GM23338 (cell line): ENCODE results near the gene MAMSTR. TPM values are rescaled to one million over a fixed set of nuclear protein-coding genes. Genes with fewer than 3 reads are reported as not detected.
A peak's percentile ranks its signal among the peaks of the same experiment; 100 is the strongest.

Experiments used
- ATAC-seq: fragments of 200-7000 bp; cut with Tn5 transposase; 3 replicates; pipeline ENCODE4 v1.9.1; 2020
- DNase-seq: peaks from one replicate; pipeline ENCODE4 v3.0.0-alpha.2; 2015; ENCODE audit warnings: low spot score
- H2AFZ ChIP-seq: fragments of 200-600 bp; sonication (generic); 2 replicates; pipeline ENCODE4 v1.8.0; 2016; ENCODE audit warnings: antibody characterized with exemption, mild to moderate bottlenecking, moderate library complexity
- H3F3A ChIP-seq: fragments of 200-600 bp; sonication (generic); replicated peaks from 2 replicates; pipeline ENCODE4 v1.8.0; 2017; ENCODE audit warnings: antibody characterized with exemption, mixed run types, low read depth
- H3K27ac ChIP-seq: fragments of 200-600 bp; sonication (generic); 2 replicates; pipeline ENCODE4 v1.6.1; 2016; ENCODE audit warnings: low read depth
- H3K27me3 ChIP-seq: fragments of 200-600 bp; sonication (generic); 2 replicates; pipeline ENCODE4 v1.8.0; 2016; ENCODE audit warnings: mild to moderate bottlenecking, mixed run types, moderate library complexity; ENCODE audit not compliant: insufficient read depth
- H3K36me3 ChIP-seq: fragments of 200-600 bp; sonication (generic); 2 replicates; pipeline ENCODE4 v1.8.0; 2016; ENCODE audit warnings: mild to moderate bottlenecking; ENCODE audit not compliant: insufficient read depth
- H3K4me1 ChIP-seq: fragments of 200-600 bp; sonication (generic); 2 replicates; pipeline ENCODE4 v1.8.0; 2016; ENCODE audit warnings: mild to moderate bottlenecking, moderate library complexity; ENCODE audit not compliant: insufficient read depth
- H3K4me2 ChIP-seq: fragments of 200-600 bp; sonication (generic); 2 replicates; pipeline ENCODE4 v1.7.1; 2017; ENCODE audit warnings: mixed run types
- H3K4me3 ChIP-seq: fragments of 200-600 bp; sonication (generic); 2 replicates; pipeline ENCODE4 v1.6.1; 2016; ENCODE audit warnings: mixed run types
- H3K79me2 ChIP-seq: fragments of 200-600 bp; sonication (generic); replicated peaks from 2 replicates; pipeline ENCODE4 v1.8.0; 2017; ENCODE audit warnings: mild to moderate bottlenecking; ENCODE audit not compliant: insufficient read depth
- H3K9me2 ChIP-seq: fragments of 200-600 bp; sonication (generic); 2 replicates; pipeline ENCODE4 v1.8.0; 2017; ENCODE audit not compliant: insufficient read depth
- H4K20me1 ChIP-seq: fragments of 200-600 bp; sonication (generic); replicated peaks from 2 replicates; pipeline ENCODE4 v1.8.0; 2017; ENCODE audit warnings: mild to moderate bottlenecking; ENCODE audit not compliant: insufficient read depth
- H3K27ac Mint-ChIP-seq: 2 replicates; pipeline ENCODE4 v1.8.0; 2020; ENCODE audit warnings: inconsistent platforms, mild to moderate bottlenecking, moderate library complexity, mixed read lengths
- H3K27me3 Mint-ChIP-seq: 3 replicates; pipeline ENCODE4 v1.8.0; 2022; ENCODE audit warnings: low read depth, mild to moderate bottlenecking, moderate library complexity, mixed read lengths, inconsistent platforms; ENCODE audit not compliant: insufficient read depth, poor library complexity
- H3K36me3 Mint-ChIP-seq: 3 replicates; pipeline ENCODE4 v1.8.0; 2021; ENCODE audit warnings: low read depth, mild to moderate bottlenecking, inconsistent platforms, moderate library complexity, mixed read lengths
- H3K4me1 Mint-ChIP-seq: 3 replicates; pipeline ENCODE4 v1.8.0; 2020; ENCODE audit warnings: mild to moderate bottlenecking, inconsistent platforms, mixed read lengths
- H3K4me3 Mint-ChIP-seq: 3 replicates; pipeline ENCODE4 v1.8.0; 2021; ENCODE audit warnings: moderate library complexity, mild to moderate bottlenecking, inconsistent platforms, mixed read lengths
- H3K9me3 Mint-ChIP-seq: 3 replicates; pipeline ENCODE4 v1.8.0; 2020; ENCODE audit warnings: moderate library complexity, mild to moderate bottlenecking, inconsistent platforms, mixed read lengths
- CREB1 ChIP-seq: fragments of 250-450 bp; sonication (Bioruptor Pico); IDR thresholded peaks from 2 replicates; pipeline ENCODE4 v1.5.0; 2020; ENCODE audit warnings: low read depth, mild to moderate bottlenecking, moderate library complexity
- ETS1 ChIP-seq: IDR thresholded peaks from 2 replicates; pipeline ENCODE4 v1.6.1; 2016; ENCODE audit warnings: antibody characterized with exemption
- EZH2phosphoT487 ChIP-seq: fragments of 200-600 bp; sonication (generic); IDR thresholded peaks from one replicate; pipeline ENCODE4 v1.8.1; 2018; ENCODE audit warnings: antibody characterized with exemption; ENCODE audit not compliant: unreplicated experiment
- NANOG ChIP-seq: IDR thresholded peaks from 2 replicates; pipeline ENCODE4 v1.6.1; 2016; ENCODE audit warnings: antibody characterized with exemption, borderline replicate concordance
- POLR2AphosphoS5 ChIP-seq: IDR thresholded peaks from 2 replicates; pipeline ENCODE4 v1.6.1; 2016; ENCODE audit warnings: antibody characterized with exemption, low read depth
- STAT1 ChIP-seq: IDR thresholded peaks from one replicate; pipeline ENCODE4 v1.6.1; 2016; ENCODE audit warnings: antibody characterized with exemption; ENCODE audit not compliant: unreplicated experiment
- ZNF114 ChIP-seq: fragments of 250-450 bp; sonication (Bioruptor Pico); IDR thresholded peaks from 2 replicates; pipeline ENCODE4 v1.5.0; 2020; ENCODE audit warnings: mild to moderate bottlenecking, moderate library complexity
- ZNF331 ChIP-seq: fragments of 250-450 bp; sonication (Bioruptor Pico); IDR thresholded peaks from 2 replicates; pipeline ENCODE4 v1.5.0; 2020; ENCODE audit warnings: low read depth, mild to moderate bottlenecking, moderate library complexity
- ZNF462 ChIP-seq: fragments of 250-450 bp; sonication (Bioruptor Pico); IDR thresholded peaks from 2 replicates; pipeline ENCODE4 v1.5.0; 2020; ENCODE audit warnings: mild to moderate bottlenecking, moderate library complexity
- polyA plus RNA-seq: library from polyadenylated mRNA; unstranded; fragments of >200 nt; fragmentation: Nextera tagmentation; extraction: Ambion mirVana; gene quantifications from 2 replicates; pipeline ENCODE4 v1.2.1, GENCODE V29; 2016
- total RNA-seq: library from RNA; depleted of rRNA; stranded (reverse); fragments of >200 nt; shearing (Covaris generic); gene quantifications from 2 replicates; pipeline ENCODE4 v1.2.3, GENCODE V29; 2014

The MAMSTR gene
- total and polyA plus RNA-seq, 2 experiments from 2014 or later, result 1.9 to 2.0 TPM

GRCh38 chr19:48750351-48750750, 30.8 kb upstream of the MAMSTR start:
- ATAC-seq, result no peak
- H3K4me1 ChIP-seq, result peaks cover 41% of the 10 kb centered on the region
- Mint-ChIP-seq H3K9me3 (no peaks in the 10 kb centered on the region; the same call in none of the 3 replicates), H3K27me3 (peaks cover 36% of the 10 kb centered on the region), H3K4me3 (peak overlapping the region; percentile 93; the same call in 2 of the 3 replicates), H3K27ac (no peak overlapping the region), H3K36me3 (peaks cover 47% of the 10 kb centered on the region), H3K4me1 (peaks cover 49% of the 10 kb centered on the region)
- H3K27ac ChIP-seq, result no peak overlapping the region
- 0 out of 2 replicates have a peak, but pooled peaks cover 6% of the 10 kb centered on the region for H3K36me3 ChIP-seq
- H2AFZ ChIP-seq, result no peak overlapping the region
- H3F3A ChIP-seq, result peaks cover 21% of the 10 kb centered on the region; the same call in 1 of the 2 replicates
- no peak for DNase-seq
- peaks cover 36% of the 10 kb centered on the region for H3K79me2 ChIP-seq
- H3K4me2 ChIP-seq, result no peak overlapping the region
- TF ChIP-seq NANOG (no peak), ZNF114 (CRISPR knock-in tag) (no peak), ETS1 (no peak), STAT1 (no peak), ZNF331 (CRISPR knock-in tag) (no peak), POLR2AphosphoS5 (0 out of 2 replicates have a peak, but pooled peaks have one; percentile 29), ZNF462 (CRISPR knock-in tag) (no peak), EZH2phosphoT487 (no peak), CREB1 (CRISPR knock-in tag) (no peak)
- H4K20me1 ChIP-seq, result peaks cover 11% of the 10 kb centered on the region; the same call in 1 of the 2 replicates
- no peak overlapping the region for H3K4me3 ChIP-seq
- no peaks in the 10 kb centered on the region for H3K9me2 ChIP-seq
- no peaks in the 10 kb centered on the region for H3K27me3 ChIP-seq
